Fibroblast of the aortic adventitia (primary cell): ENCODE results near the gene RAB3IL1. TPM values are rescaled to one million over a fixed set of nuclear protein-coding genes. Genes with fewer than 3 reads are reported as not detected.

Source experiments
- DNase-seq: peaks from one replicate; pipeline ENCODE4 v3.0.0-alpha.2; 2010; ENCODE audit warnings: low read depth
- H3K4me3 ChIP-seq: 2 replicates; pipeline ENCODE4 v1.5.1; 2011; ENCODE audit warnings: low read depth, mild to moderate bottlenecking, control low read depth, low read length, moderate library complexity
- total RNA-seq: library from RNA; depleted of rRNA; stranded (reverse); fragments of >200 nt; gene quantifications from 2 replicates; pipeline ENCODE4 v1.2.3, GENCODE V29; 2012; ENCODE audit warnings: low replicate concordance
- TF ChIP-seq, protein P1 (sequence below): IDR thresholded peaks from 2 replicates; pipeline ENCODE4 v1.5.1; 2011; ENCODE audit warnings: mild to moderate bottlenecking, low read length, control low read depth, inconsistent platforms; ENCODE audit not compliant: insufficient read depth

RAB3IL1 gene
- total RNA-seq, 1 donor = 17.1 TPM

DNA sequence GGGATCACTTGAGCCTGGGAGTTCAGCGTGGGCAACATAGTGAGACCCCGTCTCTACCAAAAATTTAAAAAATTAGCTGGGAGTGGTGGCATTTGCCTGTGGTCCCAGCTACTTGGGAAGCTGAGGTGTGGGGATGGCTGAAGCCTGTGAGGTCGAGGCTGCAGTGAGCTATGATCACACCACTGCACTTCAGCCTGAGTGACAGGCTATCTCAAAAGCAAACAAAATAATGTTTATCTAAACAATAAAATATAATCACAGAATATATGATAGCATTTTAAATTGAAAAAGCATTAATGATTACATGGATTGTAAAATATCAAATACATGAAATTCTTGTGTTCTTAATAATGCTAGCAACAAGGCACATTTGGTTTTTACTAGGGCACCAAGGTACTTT lies 35.5 kb upstream of the RAB3IL1 start:
- DNase-seq = no peak
- H3K4me3 ChIP-seq = no peak overlapping the region
- TF ChIP-seq, protein P1, sequence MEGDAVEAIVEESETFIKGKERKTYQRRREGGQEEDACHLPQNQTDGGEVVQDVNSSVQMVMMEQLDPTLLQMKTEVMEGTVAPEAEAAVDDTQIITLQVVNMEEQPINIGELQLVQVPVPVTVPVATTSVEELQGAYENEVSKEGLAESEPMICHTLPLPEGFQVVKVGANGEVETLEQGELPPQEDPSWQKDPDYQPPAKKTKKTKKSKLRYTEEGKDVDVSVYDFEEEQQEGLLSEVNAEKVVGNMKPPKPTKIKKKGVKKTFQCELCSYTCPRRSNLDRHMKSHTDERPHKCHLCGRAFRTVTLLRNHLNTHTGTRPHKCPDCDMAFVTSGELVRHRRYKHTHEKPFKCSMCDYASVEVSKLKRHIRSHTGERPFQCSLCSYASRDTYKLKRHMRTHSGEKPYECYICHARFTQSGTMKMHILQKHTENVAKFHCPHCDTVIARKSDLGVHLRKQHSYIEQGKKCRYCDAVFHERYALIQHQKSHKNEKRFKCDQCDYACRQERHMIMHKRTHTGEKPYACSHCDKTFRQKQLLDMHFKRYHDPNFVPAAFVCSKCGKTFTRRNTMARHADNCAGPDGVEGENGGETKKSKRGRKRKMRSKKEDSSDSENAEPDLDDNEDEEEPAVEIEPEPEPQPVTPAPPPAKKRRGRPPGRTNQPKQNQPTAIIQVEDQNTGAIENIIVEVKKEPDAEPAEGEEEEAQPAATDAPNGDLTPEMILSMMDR = no peak

DNA sequence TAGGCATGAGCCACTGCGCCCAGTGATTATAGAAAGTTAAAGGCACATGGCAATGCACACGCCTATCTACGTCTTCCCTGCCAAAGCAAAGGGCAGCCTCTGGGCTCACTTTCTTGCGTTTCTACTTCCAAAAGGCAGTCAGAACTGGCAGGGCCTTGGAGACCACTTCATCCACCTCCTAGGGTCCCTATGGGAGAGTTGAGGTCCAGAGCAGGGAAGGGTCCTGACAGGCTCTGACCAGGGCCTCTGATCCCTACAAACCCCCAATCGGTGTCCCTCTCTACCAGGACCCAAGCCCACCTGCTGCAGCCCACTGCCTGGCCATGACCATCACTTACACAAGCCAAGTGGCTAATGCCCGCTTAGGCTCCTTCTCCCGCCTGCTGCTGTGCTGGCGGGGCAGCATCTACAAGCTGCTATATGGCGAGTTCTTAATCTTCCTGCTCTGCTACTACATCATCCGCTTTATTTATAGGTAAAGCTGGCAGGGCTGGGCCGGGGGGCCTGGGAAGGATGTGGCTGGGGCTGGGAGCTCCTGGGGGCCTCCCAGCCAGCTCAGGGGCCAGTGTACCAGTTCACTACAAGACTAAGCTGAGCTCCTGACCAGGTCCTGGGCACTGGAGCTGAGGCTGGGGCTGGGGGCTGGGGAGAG lies 34.2 kb upstream of the RAB3IL1 start:
- DNase-seq = no peak
- H3K4me3 ChIP-seq = no peak overlapping the region
- TF ChIP-seq, protein P1 = no peak

DNA sequence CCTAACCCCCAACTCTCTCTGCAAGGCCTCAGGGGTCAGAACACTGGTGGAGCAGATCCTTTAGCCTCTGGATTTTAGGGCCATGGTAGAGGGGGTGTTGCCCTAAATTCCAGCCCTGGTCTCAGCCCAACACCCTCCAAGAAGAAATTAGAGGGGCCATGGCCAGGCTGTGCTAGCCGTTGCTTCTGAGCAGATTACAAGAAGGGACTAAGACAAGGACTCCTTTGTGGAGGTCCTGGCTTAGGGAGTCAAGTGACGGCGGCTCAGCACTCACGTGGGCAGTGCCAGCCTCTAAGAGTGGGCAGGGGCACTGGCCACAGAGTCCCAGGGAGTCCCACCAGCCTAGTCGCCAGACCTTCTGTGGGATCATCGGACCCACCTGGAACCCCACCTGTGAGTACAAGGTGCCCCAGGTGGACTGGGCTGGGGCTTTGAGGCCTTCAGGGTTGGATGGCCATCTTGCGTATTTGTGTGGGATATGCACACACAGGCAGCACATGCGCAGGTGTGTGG lies 32.7 kb upstream of the RAB3IL1 start, which contains the start of gene BEST1:
Gene BEST1, plus strand, starts transcription at position 317 of the 513 bp plus-strand sequence. CDS start 1,456 bp downstream, outside the sequence.
- peak within 1 kb of the TSS; percentile 13 for H3K4me3 ChIP-seq
- no peak for DNase-seq
- TF ChIP-seq, protein P1 = no peak

DNA sequence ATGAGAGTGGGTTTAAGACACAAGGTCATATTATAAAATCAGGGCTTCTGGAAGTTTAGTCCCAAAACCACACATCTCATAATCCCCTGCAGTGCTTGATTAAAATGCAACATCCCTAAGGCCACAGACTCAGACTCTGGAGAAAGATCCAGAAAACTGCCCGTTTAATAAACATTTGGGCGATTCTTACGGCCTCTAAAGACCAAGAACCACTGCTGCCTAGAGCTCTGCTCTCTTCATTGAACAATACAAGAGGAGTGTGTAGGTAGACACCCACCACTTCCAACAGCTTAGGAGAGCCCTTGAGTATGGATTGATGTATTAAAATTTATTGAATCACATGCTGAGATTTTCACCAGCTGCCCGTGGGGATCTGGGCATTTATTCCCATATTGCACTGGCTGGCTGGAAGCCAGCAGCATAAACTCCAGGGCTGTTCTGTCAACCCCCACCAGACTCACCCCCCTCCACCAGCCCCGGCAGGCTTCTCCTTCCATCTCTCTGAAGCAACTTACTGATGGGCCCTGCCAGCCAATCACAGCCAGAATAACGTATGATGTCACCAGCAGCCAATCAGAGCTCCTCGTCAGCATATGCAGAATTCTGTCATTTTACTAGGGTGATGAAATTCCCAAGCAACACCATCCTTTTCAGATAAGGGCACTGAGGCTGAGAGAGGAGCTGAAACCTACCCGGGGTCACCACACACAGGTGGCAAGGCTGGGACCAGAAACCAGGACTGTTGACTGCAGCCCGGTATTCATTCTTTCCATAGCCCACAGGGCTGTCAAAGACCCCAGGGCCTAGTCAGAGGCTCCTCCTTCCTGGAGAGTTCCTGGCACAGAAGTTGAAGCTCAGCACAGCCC lies 32.0 kb upstream of the RAB3IL1 start:
- DNase-seq = peak; percentile 100
- TF ChIP-seq, protein P1 = no peak

DNA sequence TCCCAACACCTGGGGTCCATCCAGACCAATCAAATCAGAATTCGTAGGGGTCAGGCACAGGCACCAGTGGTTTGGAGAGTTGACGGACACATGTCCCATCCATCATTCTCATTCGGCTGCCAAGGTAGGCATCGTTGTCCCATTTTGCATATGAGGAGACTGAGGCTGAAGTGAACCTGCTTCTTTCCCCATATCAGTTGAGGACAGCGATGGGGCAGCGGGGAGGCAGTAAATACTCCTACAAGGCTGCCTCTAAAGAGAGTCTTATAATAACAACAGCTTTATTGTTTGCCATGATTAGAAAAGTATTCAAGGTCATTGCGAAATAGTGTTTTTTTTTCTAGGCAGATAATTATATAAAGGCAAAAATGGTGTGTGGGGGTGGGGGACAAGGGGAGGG lies 31.1 kb upstream of the RAB3IL1 start:
- no peak overlapping the region for H3K4me3 ChIP-seq
- no peak for DNase-seq
- TF ChIP-seq, protein P1 = no peak

More for the DNA sequence above, 32.0 kb upstream of the RAB3IL1 start:
- peak overlapping the region; percentile 13 for H3K4me3 ChIP-seq

DNA sequence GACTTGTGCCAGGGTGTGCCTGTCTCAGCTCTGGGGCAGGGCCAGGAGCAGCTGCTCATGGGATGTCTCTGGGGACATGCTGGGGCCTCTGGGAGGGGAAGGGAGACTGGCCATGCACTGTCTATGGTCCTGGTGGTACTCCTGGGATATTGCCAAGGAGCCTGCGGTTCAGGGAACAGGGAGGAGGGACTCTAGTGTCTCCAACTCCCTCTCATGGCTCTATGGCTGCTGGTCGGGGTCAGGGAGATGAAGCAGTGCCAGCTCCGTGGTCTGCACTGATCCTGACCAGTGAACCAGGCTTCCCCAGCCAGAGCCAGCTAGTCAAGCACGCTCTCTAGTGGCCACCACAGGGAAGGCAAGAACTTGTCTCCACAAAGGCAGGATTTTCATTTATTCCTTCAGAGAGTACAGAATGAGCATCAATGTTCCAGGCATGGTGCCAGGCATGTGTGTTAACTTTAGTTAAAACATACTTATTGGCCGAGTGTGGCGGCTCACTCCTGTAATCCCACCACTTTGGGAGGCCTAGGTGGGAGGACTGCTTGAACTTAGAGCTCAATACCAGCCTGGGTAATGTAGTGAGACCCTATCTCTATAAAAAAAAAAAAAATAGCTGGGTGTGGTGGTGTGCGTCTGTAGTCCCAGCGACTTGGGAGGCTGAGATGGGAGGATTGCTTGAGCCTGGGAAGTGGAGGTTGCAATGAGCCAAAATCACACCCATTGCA lies 30.3 kb upstream of the RAB3IL1 start:
- no peak overlapping the region for H3K4me3 ChIP-seq
- DNase-seq = peak; percentile 96
- TF ChIP-seq, protein P1 = peak; percentile 99
